Jurkat, Clone E6-1 (cell line): ENCODE measurements around the gene CLIP3.
"Not testable (repeated sequence)": the region's sequence is repeated elsewhere in the genome, so short reads cannot be mapped to it uniquely, and the experiment has no call there.

Source experiments
- DNase-seq: peaks from one replicate; pipeline ENCODE4 v3.0.0-alpha.2; 2011; ENCODE audit warnings: low read depth, low spot score
- H3K4me3 ChIP-seq: 2 replicates; pipeline ENCODE4 v1.5.1; 2011; ENCODE audit warnings: mild to moderate bottlenecking, low read length, control low read depth, moderate library complexity

CLIP3 gene

GRCh38 chr19:36051236-36051635 is 18.6 kb upstream of the CLIP3 start:
- DNase-seq: no peak
- H3K4me3 ChIP-seq: no peak overlapping the region

GRCh38 chr19:36049080-36049698 is 16.5 kb upstream of the CLIP3 start:
- no peak for DNase-seq

GRCh38 chr19:36047835-36048234 is 15.2 kb upstream of the CLIP3 start:
- DNase-seq: no peak
- H3K4me3 ChIP-seq: no peak overlapping the region

More at GRCh38 chr19:36049080-36049698, 16.5 kb upstream of the CLIP3 start:
- no peak overlapping the region for H3K4me3 ChIP-seq

- DNase-seq: no peak
- no peak overlapping the region for H3K4me3 ChIP-seq
These were observed 13.9 kb upstream of the CLIP3 start for GRCh38 chr19:36046443-36047050.

GRCh38 chr19:36043952-36044351 is 11.3 kb upstream of the CLIP3 start:
- no peak for DNase-seq
- no peak overlapping the region for H3K4me3 ChIP-seq

GRCh38 chr19:36041831-36042230 is 9.2 kb upstream of the CLIP3 start:
- H3K4me3 ChIP-seq: no peak overlapping the region
- no peak for DNase-seq

- H3K4me3 ChIP-seq, DNase-seq: not testable (repeated sequence)
These were observed 8.4 kb upstream of the CLIP3 start for GRCh38 chr19:36041092-36041491.

- H3K4me3 ChIP-seq: no peak overlapping the region
- no peak for DNase-seq
These were observed 7.8 kb upstream of the CLIP3 start for GRCh38 chr19:36040495-36040894.

GRCh38 chr19:36031308-36031707 is 1.4 kb downstream of the CLIP3 start:
- no peak overlapping the region for H3K4me3 ChIP-seq
- DNase-seq: no peak

- no peak overlapping the region for H3K4me3 ChIP-seq
- DNase-seq: no peak
These were observed 2.2 kb downstream of the CLIP3 start for GRCh38 chr19:36030264-36031148.

GRCh38 chr19:36028313-36029041 is 4.2 kb downstream of the CLIP3 start:
- DNase-seq: no peak
- H3K4me3 ChIP-seq: no peak overlapping the region

- H3K4me3 ChIP-seq: no peak overlapping the region
- no peak for DNase-seq
These were observed 5.0 kb downstream of the CLIP3 start for GRCh38 chr19:36027696-36028095.

GRCh38 chr19:36026091-36026876 is 6.4 kb downstream of the CLIP3 start:
- no peak overlapping the region for H3K4me3 ChIP-seq
- no peak for DNase-seq

GRCh38 chr19:36025541-36025940 is 7.1 kb downstream of the CLIP3 start:
- H3K4me3 ChIP-seq: no peak overlapping the region
- DNase-seq: no peak

- no peak overlapping the region for H3K4me3 ChIP-seq
These were observed 9.2 kb downstream of the CLIP3 start for GRCh38 chr19:36023432-36023831.

GRCh38 chr19:36019061-36019670 is 13.5 kb downstream of the CLIP3 start:
- DNase-seq: no peak
- H3K4me3 ChIP-seq: no peak overlapping the region

More at GRCh38 chr19:36023432-36023831, 9.2 kb downstream of the CLIP3 start:
- DNase-seq: no peak

GRCh38 chr19:36014012-36014924 is 18.4 kb downstream of the CLIP3 start, which contains the start of gene ALKBH6:
TSS of gene ALKBH6 (minus strand) at chr19:36014213. CDS start at chr19:36013397, 816 bp downstream.
- peak within 1 kb of the TSS; percentile 93 for H3K4me3 ChIP-seq
- peak; percentile 98 for DNase-seq
